GM19324 (cell line): Measurements from ENCODE around the gene TBC1D22A.

Experiments
- ATAC-seq: cut with Tn5 transposase; IDR thresholded peaks from one replicate; pipeline ENCODE4 v1.9.1; 2021; ENCODE audit warnings: mild to moderate bottlenecking, moderate library complexity; ENCODE audit not compliant: unreplicated experiment, low FRiP score

Gene TBC1D22A

DNA sequence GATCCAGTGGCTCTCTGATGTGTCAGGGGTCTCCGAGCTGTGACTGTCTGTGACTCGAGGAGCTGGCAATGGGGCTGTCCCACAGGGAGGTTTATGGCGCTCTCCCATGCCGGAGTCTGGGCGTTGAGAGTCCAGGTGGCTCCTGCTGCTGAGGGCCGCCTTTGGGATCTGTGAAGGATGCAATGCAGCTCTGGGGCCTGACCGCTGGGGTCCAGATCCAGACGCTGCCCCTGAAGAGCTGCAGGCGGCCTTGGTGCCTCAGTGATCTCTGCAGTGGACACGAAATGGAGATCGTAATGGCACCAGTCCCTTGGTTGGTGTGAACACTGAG is 155.3 kb downstream of the TBC1D22A start:
- no peak for ATAC-seq

DNA sequence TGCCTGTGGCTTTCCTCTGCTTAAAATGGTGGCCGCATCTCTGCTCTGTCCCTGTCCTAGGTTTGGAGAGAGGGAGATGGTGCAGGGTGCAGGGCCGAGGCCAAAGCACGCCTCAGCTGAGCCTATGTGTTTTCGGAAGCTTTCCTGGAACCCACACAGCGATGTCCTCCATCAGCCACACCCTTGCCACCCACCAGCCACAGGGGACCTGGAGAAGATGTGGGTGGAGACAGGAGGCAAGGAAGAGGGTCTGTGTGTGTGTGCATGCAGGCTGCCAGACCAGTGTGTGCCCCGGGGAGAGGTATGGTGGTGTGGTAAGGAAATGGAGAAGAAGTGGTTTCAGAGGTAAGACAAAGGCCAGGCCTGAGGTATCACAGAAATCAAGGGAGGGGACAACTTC is 155.7 kb downstream of the TBC1D22A start:
- ATAC-seq, result no peak

DNA sequence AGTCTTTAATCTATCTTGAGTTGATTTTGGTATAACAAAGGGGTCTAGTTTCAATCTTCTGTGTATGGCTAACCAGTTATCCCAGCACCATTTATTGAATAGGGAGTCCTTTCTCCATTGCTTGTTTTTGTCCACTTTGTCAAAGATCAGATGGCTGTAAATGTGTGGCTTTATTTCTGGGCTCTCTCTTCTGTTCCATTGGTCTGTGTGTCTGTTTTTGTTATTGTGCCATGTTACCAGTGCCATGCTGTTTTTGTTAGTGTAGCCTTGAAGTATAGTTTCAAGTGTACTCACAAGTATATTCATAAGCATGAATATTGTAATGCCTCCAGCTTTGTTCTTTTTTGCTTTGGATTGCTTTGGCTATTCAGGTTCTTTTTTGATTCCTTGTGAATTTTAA is 159.6 kb downstream of the TBC1D22A start:
- ATAC-seq, result no peak

DNA sequence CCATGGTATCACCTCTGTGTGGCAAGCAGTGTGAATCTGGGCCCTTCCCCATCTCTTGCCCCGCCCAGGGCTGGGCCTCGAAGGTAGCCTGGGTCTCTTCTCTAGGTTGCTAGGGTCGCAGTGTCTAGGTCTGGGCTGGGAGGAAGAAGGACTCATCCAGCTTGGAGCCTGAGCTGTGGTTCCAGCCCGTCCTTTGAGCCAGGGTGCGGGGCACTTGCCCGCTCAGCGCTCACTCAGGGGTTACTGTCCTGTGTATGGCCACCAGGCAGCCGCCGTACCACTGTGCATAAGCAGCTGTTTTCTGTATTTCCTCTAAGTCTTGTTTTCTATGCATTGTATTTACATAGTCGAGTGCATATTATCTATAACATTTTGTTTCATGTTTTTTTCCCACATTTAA is 160.9 kb downstream of the TBC1D22A start:
- ATAC-seq, result no peak

DNA sequence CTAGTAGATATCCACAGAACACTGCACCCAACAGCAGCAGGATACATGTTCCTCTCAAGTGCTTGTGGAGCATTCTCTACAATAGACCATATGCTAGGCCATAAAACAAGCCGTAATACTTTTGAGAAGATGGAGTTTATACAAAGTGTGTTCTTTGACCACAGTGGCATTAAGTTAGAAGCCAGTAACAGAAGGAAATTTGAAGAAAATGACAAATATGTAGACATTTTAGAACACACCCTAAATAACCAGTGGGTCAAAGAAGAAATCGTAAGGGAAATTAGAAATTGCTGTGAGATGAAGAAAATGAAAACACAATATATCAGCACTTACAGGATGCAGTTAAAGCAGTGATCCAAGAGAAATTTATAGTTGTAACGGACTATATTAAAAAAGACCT is 163.4 kb downstream of the TBC1D22A start:
- no peak for ATAC-seq

DNA sequence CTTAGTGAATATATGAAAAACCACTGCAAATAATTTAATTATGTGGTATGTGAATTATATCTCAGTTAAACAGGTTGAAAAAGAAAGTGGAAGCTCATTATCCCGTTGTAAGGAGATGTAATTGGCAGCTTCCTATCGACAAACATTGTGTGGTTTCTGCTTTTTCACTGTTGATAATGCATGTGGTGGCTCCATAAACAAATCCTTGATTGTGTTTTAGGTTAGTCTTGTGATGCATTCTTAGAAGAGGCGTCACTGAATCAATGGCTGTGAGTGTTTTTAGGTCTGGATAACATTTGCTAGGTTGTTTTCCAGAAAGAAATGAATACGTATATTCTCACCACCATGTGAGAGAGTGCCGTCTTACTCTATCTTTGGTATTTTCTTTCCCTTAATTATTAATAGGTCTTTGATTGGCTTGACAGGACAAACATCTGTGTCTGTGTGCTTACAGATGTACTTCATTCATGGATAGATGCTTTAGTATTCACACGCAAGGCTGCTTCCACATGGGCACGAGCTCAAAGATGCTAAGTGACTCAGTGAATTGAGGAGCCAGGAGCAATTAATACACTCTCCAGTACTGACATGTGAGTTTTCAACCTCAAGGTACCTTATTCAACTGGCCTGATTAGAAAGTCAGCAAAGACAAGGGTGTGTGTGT is 166.7 kb downstream of the TBC1D22A start:
- no peak for ATAC-seq

DNA sequence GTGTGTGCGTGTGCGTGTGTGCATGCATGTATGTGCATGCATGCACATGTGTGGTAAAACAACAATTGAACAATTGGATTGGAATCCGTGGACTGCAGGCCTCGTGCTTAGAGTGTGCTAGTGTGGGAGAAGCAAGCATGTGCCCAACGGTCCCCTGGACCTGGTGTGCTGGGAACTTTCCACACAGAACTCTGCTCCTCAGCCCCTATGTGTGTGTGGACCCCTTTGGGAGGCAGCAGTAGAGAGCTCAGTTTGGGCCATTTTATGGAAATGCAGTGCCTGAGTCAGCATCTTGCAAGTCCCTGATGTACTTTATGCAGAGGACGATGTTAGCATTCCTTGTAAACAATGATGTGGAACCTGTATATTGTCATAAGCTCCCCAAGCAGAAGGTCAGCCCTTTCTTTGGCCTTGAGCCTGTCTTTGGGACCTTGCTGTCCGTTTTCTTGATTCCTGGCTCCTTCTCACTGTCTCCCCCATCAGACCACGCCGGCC is 167.3 kb downstream of the TBC1D22A start:
- no peak for ATAC-seq

DNA sequence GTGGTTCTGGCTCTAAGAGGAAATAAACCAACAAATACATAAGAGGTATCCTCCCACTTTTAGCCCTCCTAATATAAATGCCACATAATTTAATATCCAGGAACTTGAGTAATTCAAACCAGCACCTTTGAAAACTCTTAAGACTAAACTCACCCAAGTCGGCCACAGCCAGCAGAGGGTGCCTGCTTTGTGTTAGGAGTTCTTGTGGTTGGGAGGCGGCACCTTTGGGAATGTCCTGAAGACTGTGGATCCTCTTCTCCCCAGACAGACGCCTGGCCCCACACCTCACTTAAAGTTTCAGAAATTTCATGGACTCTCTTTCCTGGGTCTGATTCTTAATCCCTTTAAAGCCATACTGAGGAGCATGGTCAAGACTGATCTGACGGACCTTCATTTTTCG is 169.0 kb downstream of the TBC1D22A start:
- no peak for ATAC-seq

DNA sequence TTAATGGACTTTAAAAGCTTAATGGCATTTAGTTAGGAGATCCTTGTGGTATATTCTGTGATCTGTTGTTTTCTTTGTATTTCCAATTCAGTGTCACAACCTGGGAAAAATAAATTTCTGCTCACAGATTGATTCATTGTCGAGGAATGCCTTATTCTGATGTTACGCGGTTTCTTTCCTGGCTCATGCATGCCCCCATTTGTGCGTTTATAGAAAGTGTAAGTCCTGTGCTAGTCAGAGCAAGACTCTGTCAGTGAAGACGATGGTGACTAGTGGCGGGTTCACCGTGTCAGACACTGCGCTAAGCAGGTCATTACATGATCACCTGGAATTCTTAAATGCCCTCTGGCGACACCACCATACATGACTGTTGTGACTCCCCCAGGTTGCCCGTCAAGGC is 169.4 kb downstream of the TBC1D22A start:
- ATAC-seq, result no peak

DNA sequence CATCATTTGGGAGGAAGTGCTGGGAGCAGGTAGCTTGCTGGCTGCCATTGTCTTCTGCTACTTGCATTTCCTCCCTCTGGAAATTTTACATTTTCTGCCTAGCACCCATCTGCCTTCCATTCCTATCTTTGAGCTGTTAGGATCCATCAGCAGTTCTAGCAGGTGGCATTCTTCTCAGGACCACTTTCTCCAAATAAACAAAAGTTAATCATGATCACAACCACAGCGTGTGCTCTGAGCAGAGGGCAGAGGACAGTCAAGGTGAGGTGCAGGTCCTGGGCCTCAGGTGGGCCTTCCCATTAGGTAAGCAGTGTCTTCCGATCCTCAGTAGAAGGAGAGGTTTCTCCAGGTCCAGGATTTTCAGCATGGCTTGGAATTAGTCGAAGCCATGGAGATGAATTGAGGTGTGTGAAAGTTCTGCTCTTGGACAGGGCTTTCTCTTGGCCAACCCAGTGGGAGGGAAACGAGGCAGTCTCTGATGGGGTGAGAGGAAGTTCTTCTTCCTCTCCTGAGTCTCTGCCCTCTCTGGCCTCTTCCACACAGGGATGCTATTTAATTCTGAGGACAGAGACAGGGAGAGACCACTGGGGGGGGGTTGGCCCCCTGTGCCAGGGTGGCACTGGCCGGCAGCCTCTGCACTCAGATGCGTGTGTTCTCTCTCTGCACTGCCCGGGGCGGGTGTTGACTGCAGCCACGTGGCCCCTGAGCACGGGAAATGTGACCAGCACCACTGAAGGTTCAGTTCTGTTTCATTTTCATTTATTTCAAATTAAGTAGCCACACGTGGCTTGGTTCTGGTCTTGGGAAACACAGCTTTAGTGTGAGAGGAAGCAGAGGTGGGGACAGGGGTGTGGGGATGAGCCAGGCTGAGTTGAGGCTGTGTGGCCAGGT is 170.8 kb downstream of the TBC1D22A start:
- ATAC-seq, result no peak

DNA sequence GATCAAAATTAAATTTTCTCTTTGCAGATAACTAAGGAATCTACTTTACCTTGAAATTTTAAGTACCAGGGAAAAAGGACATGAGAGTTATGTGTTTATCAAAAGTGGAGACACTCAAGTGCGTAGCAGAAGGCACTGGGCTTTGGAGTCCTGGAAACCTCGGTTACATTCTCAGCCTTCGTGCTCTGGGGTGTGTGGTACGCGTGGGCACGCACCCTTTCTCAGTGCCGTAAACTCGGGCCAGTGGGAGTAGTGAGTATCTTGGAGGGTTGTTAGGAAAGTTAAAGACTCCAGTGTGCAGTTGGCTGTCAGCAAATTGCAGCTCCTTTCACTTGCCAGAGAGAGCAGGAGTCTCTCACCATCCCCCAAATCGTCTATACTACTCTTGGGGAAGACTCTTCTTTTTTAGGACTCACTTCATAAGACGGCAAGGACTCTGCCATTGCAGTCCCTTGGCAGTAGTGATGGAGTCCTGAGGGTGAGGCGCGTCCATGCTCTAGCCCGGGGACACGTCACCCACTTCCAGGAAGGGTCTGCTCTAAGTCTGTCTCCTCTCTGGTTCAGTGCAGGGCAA is 171.8 kb downstream of the TBC1D22A start:
- no peak for ATAC-seq

DNA sequence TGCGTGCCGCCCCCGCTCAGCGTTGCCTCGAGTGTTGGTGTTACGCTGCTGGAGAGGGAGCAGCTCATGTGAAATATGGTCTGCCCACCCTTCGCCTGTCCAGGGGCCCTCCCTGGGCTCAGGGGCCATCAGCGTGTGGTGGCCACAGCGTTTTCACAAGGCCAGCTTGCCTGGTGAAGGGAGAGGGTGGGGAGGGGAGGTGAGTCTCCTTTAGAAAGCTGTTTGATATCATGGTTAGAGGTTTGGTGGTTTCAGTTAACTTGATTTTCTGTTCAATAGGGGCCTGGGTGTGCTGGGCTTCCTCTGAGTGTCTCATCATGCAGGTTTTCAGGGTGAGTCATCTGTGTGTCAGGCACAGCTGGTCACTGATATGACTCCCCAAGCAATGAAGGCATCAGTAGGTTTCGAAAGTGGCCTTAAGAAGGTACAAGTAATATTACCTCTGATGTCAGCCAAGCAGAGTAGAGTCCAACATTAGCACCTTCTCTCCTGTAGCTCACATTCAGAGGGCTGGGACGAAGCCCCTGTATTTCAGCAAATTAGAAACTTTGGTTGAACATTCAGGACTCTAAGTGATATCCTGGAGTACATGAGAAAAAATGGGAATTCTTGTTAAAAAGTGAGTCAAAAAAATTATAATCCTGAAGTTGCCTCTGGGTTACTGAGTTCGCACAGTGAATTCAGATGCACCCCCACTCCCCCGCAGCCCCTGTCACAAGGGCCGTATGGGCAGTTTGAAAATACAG is 172.5 kb downstream of the TBC1D22A start:
- no peak for ATAC-seq

DNA sequence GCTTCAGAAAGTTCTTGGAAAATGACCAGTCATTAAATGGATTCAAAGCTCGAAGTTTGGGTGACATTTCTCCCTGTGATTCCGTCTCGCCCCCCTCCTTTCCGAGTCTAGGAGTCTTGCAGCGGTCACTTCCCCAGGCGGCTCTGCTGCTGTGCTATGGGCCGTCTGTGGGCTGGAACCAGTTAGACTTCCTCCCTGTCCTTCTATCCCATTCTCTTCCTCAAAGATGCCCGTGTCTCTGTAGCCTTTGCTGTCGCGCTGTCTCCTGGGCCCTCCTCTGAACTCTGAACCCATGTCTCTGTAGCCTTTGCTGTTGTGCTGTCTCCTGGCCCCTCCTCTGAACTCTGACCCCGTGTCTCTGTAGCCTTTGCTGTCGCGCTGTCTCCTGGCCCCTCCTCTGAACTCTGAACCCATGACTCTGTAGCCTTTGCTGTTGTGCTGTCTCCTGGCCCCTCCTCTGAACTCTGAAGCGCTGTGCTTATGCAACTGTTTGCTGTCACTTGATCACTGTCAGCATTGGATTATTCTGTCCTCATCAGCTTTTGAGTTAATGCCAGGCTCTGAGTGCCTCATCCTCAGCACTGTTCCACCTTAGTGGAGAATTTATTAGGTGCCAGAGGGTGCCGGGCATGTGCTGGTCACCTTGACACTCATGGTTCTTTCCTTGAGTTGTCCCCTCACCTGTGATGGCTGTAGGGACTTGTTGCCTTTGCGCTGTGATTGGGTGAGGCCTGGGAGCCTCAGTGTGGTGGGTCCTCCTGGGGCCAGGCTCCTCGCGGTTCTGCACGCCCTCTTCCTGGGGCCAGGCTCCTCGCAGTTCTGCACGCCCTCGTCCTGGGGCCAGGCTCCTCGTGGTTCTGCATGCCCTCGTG is 173.3 kb downstream of the TBC1D22A start:
- ATAC-seq, result no peak

DNA sequence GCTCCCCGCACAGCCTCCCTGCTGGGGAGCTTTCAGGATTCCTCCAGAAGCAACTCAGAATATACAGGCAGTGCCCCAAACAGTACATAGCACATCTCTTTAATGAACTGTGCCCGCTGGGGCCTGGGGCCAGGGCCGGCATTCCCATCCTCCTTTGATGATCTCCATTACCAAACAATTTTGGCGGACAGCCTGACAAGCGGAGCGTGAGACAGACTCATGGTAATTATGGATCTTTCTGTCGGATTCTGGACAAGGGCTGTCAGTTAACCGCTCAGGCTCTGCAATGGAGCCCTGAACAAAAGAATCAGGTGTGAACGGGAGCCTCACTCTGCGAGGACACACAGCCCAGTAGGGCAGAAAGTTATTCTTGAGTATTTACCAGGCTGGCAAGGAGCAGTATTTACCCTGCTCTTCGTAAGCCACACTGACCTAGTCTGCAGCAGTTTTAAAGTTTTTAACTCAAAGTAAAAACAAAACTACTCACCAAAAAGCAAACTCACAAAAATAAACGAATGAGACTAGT is 174.0 kb downstream of the TBC1D22A start:
- ATAC-seq, result no peak

DNA sequence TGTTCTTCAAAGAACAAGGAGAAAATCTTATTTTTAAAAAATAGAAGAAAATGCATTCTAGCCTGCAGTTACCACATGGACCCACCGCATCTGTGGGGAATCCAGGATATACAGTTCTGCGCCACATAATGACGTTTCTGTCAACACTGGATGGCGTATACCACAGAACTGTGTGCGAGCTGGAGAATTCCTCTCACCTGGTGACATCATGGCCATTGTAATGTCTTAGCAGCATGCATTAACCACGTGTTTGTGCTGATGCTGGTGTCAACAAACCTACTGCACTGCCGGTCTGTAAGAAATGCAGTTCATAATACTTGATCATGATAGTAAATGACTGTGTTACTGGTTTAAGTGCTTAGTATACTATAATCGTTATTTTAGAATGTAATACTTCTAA is 174.7 kb downstream of the TBC1D22A start:
- ATAC-seq, result no peak

DNA sequence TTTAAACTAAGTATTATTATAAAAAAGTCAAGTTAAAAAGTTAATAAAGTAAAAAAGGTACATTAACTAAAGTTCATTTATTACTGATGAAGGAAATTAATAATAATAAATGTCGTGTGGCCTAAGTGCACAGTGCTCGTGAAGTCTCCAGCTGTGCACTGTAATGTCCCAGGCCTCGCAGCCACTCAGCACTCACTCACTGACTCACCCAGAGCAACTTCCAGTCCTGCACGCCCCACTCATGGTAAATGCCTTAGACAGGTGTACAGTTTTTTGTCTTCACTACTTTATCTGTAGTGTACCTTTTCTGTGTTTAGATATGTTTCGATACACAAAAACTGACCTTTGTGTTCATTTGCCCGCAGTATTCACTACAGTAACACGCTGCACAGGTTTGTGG is 175.5 kb downstream of the TBC1D22A start:
- ATAC-seq, result no peak

DNA sequence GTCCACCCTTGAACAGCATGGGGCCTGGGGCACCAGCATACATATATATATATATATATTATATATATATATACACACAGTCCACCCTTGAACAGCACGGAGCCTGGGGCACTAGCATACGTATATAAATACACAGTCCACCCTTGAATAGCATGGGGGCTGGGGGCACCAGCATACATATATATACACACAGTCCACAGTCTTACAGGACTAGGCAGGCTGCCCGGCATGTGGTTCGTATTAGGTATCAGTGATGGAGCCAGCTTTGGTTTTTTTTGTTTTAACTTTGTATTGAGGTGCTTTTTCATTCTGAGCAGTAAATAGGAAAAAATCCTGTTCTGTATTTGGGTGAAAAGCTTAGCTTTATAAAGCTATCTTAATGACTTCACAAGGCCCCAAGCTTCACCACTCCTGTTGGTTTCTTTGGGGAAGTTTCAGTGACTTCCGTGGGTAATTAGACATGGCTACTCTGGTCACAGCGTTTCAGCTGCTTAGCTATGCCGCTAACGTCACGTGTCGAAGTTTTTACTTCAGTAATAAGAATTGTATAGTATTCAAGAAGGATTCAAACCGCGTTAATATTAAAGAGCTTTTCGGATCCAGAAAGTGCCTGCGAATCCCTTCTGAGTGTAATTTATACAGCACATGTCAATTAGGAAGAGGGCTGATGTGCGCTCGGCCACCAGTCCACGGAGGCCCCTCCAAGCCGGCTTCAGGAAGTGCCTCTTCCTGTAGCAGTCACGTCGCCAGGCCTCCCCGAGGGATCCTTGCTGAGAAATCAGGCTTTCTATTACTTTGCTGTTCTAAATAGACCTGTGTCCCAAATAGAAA is 179.7 kb downstream of the TBC1D22A start:
- no peak for ATAC-seq

DNA sequence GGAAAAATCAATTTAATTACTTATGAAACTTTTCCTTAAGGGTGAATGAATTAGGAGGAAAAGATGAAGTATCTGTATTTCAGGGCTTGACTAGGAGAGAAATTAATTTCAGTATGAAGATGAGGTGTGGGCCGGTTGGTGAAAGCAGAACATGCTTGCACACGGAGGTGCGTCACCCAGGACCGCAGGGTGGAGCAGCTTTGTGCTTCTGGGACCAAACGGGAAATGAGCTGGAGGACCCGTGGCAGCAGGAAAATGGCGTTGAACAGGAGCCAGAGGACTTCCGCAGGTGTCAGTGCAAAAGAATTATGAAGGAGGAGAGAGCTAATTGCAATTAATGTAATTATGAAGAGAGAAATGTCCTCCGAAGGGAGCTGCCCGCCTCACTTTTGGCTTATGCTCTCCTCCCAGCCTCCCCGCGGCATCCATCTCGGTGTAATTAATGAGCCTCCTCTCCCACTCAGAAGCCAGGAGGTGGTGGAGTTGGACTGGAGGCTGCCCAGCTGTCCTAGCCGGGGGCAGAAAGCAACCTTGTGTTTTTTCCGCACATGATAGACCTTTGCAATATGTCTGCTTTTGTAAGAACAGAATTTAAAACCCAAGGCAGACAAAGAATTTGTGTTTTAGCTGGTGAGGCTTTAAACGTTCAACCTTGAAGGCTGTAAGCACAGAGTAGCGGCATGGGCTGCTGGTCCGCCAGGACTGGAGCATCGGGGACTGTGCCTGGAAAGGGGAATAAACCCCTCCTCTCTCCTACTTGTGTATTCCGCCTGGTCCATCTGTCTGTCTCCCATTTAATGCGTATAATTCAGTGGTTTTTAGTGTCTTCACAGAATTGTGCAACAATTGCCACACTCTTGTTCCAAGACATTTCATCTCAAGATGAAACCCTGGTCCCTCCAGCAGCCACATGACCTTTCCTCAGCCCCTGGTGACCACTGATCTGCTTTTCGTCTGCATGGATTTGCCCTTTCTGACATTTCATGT is 180.6 kb downstream of the TBC1D22A start:
- ATAC-seq, result no peak
